OCI-LY7 (cell line): ENCODE measurements around the gene NCR1. TPM values are rescaled to one million over a fixed set of nuclear protein-coding genes. Genes with fewer than 3 reads are reported as not detected.

ENCODE experiments used
- BruUV-seq: library from RNA; stranded (reverse); fragments of 400-500 nt; replicated peaks from 2 replicates; lab custom pipeline; 2021; lab: Mats Ljungman, UMichigan
- CTCF ChIA-PET: fragments of 300-600 bp; sonication (Branson Sonifier 250); formaldehyde crosslinking; loops from one replicate; lab custom pipeline; 2022; ENCODE audit warnings: antibody characterized with exemption; ENCODE audit not compliant: unreplicated experiment; lab: Charles Lee
- POLR2A ChIA-PET: fragments of 300-600 bp; sonication (Branson Sonifier 250); formaldehyde crosslinking; loops from one replicate; lab custom pipeline; 2022; ENCODE audit warnings: antibody characterized with exemption; lab: Charles Lee
- DNase-seq: peaks from one replicate; pipeline ENCODE4 v3.0.0-alpha.2; 2015; ENCODE audit warnings: low spot score
- H2AFZ ChIP-seq: fragments of 200-600 bp; sonication (generic), shearing (Covaris generic); 2 replicates; pipeline ENCODE4 v1.6.1; 2014; ENCODE audit warnings: mild to moderate bottlenecking, antibody characterized with exemption, low read length, moderate library complexity
- H3K27ac ChIP-seq: fragments of 200-600 bp; sonication (generic); 2 replicates; pipeline ENCODE4 v1.5.1; 2014; ENCODE audit warnings: mixed run types, low read depth, mild to moderate bottlenecking, moderate library complexity, low read length, inconsistent platforms; ENCODE audit not compliant: poor library complexity, severe bottlenecking
- H3K36me3 ChIP-seq: fragments of 200-600 bp; sonication (generic); 2 replicates; pipeline ENCODE4 v1.6.1; 2014; ENCODE audit warnings: mild to moderate bottlenecking, antibody characterized with exemption, low read length, moderate library complexity, mixed read lengths; ENCODE audit not compliant: insufficient read depth
- H3K4me1 ChIP-seq: fragments of 200-600 bp; sonication (generic); 2 replicates; pipeline ENCODE4 v1.5.1; 2014; ENCODE audit warnings: mild to moderate bottlenecking, low read length; ENCODE audit not compliant: insufficient read depth, poor library complexity, severe bottlenecking
- H3K4me2 ChIP-seq: fragments of 200-600 bp; sonication (generic); 2 replicates; pipeline ENCODE4 v1.6.1; 2014; ENCODE audit warnings: mild to moderate bottlenecking, low read length
- H3K4me3 ChIP-seq: fragments of 200-600 bp; sonication (generic); 2 replicates; pipeline ENCODE4 v1.5.1; 2014; ENCODE audit warnings: mild to moderate bottlenecking, low read depth, low read length; ENCODE audit not compliant: poor library complexity, severe bottlenecking
- H3K79me2 ChIP-seq: fragments of 200-600 bp; sonication (generic); 2 replicates; pipeline ENCODE4 v1.6.1; 2016; ENCODE audit warnings: low read depth, mild to moderate bottlenecking, low read length, moderate library complexity, mixed read lengths; ENCODE audit not compliant: insufficient read depth
- H3K9me2 ChIP-seq: fragments of 200-600 bp; sonication (generic); 2 replicates; pipeline ENCODE4 v1.6.1; 2016; ENCODE audit warnings: mild to moderate bottlenecking, low read length, mixed read lengths; ENCODE audit not compliant: insufficient read depth
- H3K9me3 ChIP-seq: fragments of 200-600 bp; sonication (generic); 2 replicates; pipeline ENCODE4 v1.6.1; 2014; ENCODE audit warnings: mild to moderate bottlenecking, mixed run types, low read length, mixed read lengths
- H4K20me1 ChIP-seq: fragments of 200-600 bp; sonication (generic); 2 replicates; pipeline ENCODE4 v1.6.1; 2014; ENCODE audit warnings: mild to moderate bottlenecking, antibody characterized with exemption, low read length, moderate library complexity, mixed read lengths; ENCODE audit not compliant: insufficient read depth
- EZH2phosphoT487 ChIP-seq: fragments of 200-600 bp; sonication (generic); IDR thresholded peaks from 2 replicates; pipeline ENCODE4 v1.6.1; 2018; ENCODE audit warnings: low read depth, borderline replicate concordance, mild to moderate bottlenecking, mixed run types, antibody characterized with exemption, low read length, moderate library complexity, mixed read lengths
- intact Hi-C: fragments of 100-400 bp; cut with micrococcal nuclease; formaldehyde crosslinking; loops from one replicate; pipeline ENCODE4 v1.10.0; 2022; ENCODE audit not compliant: unreplicated experiment
- total RNA-seq, 2 experiments: library from RNA; depleted of rRNA in 1 of 2; stranded (reverse); fragments of >200 nt in 1 of 2; shearing (Covaris generic) in 1 of 2; gene quantifications; 2 replicates each; pipeline ENCODE4 v1.2.3, GENCODE V29; 2014 to 2022
- TF ChIP-seq, protein P1 (sequence below): fragments of 200-600 bp; sonication (generic); conservative IDR thresholded peaks from 2 replicates; pipeline ENCODE4 v1.5.1; 2014; ENCODE audit warnings: mild to moderate bottlenecking, antibody characterized with exemption, low read length, moderate library complexity, mixed read lengths

Gene NCR1
- total RNA-seq, 2 experiments from 2014 or later, result not detected

DNA sequence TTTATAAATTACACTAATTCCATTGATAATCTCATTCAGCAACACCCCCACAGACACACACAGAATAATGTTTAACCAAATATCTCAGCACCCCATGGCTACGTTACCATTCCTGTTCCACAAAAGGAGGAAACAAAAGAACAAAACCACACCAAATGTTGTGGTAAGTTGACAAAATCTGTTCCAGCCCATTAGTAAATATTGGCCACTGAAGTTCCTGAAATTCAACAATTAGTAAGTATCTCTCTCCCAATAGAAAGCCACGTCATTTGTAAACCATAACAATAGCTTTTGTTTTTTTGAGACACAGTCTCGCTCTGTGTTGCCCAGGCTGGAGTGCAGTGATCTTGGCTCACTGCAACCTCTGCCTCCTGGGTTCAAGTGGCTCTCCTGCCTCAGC lies 34.3 kb upstream of the NCR1 start:
- no peaks in the 10 kb centered on the region for H3K36me3 ChIP-seq
- CTCF ChIA-PET, result no interaction called here
- no peak overlapping the region for H3K4me2 ChIP-seq
- no peak overlapping the region for H3K27ac ChIP-seq
- peaks cover 12% of the 10 kb centered on the region for H3K4me1 ChIP-seq
- no peak overlapping the region for H3K4me3 ChIP-seq
- intact Hi-C loops, result no loop called here
- H3K9me2 ChIP-seq, result no peaks in the 10 kb centered on the region
- POLR2A ChIA-PET, result no interaction called here
- no peaks in the 10 kb centered on the region for H3K79me2 ChIP-seq
- no peaks in the 10 kb centered on the region for H3K9me3 ChIP-seq
- TF ChIP-seq, protein P1, sequence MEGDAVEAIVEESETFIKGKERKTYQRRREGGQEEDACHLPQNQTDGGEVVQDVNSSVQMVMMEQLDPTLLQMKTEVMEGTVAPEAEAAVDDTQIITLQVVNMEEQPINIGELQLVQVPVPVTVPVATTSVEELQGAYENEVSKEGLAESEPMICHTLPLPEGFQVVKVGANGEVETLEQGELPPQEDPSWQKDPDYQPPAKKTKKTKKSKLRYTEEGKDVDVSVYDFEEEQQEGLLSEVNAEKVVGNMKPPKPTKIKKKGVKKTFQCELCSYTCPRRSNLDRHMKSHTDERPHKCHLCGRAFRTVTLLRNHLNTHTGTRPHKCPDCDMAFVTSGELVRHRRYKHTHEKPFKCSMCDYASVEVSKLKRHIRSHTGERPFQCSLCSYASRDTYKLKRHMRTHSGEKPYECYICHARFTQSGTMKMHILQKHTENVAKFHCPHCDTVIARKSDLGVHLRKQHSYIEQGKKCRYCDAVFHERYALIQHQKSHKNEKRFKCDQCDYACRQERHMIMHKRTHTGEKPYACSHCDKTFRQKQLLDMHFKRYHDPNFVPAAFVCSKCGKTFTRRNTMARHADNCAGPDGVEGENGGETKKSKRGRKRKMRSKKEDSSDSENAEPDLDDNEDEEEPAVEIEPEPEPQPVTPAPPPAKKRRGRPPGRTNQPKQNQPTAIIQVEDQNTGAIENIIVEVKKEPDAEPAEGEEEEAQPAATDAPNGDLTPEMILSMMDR, result no peak
- TF ChIP-seq EZH2phosphoT487, result no peak
- no TSS peak for BruUV-seq
- H2AFZ ChIP-seq, result no peak overlapping the region
- DNase-seq, result no peak
- H4K20me1 ChIP-seq, result no peaks in the 10 kb centered on the region

DNA sequence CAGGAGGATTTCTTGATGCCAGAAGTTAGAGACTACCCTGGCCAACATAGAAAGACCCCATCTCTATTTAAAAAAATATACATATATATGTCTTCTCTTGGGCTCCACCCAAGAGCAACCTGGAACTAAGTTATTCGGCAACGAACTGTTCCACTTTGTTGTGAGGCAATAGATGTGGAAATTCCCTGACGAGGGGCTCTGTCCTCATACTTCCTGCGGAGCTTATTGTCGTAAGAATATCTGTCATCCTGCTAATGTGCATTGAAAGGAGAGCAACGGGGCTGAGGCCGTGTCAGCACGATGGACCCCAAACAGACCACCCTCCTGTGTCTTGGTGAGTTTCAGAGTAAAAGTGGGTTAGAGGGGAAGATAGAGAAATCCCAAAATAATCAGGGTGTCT lies 32.0 kb upstream of the NCR1 start, which contains the start of gene FCAR:
Gene FCAR, plus strand, starts transcription at position 246 of the 400 bp plus-strand sequence. Its CDS starts 55 bp downstream, at position 301.
- no peaks in the 10 kb centered on the region for H3K9me2 ChIP-seq
- no peak within 1 kb of the TSS for H2AFZ ChIP-seq
- H3K4me1 ChIP-seq, result peaks cover 7% of the 10 kb centered on the region
- intact Hi-C loops, result no loop called here
- no peaks in the 10 kb centered on the region for H3K79me2 ChIP-seq
- no peak within 1 kb of the TSS for H3K4me3 ChIP-seq
- TF ChIP-seq, protein P1, result no peak
- no peak for TF ChIP-seq EZH2phosphoT487
- POLR2A ChIA-PET, result no interaction called here
- H3K27ac ChIP-seq, result no peak within 1 kb of the TSS
- CTCF ChIA-PET, result no interaction called here
- no peaks in the 10 kb centered on the region for H4K20me1 ChIP-seq
- H3K9me3 ChIP-seq, result no peaks in the 10 kb centered on the region
- no TSS peak for BruUV-seq
- no peak within 1 kb of the TSS for H3K4me2 ChIP-seq
- no peaks in the 10 kb centered on the region for H3K36me3 ChIP-seq
- DNase-seq, result no peak

DNA sequence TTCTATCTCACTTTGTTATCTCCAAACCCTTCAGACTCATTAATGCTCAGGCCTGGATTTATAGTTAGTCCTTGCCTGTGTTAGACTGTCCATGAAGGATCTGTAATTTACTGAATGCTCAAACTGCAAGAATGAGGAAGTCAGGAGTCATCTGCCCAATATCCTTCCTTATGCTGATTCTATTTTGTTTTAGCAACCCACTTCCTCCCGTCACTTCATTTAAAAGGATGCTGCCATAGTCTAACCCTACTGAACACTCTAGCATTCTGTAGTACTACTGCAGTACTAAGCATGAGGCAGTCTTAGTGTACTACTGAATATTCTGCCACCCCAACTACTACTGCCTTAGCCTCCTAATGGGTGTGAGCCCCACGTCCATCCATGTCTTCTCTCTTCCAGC lies 30.4 kb upstream of the NCR1 start:
- TF ChIP-seq EZH2phosphoT487, result no peak
- TF ChIP-seq, protein P1, result no peak
- ChIA-PET CTCF (no interaction called here), POLR2A (no interaction called here)
- no peak overlapping the region for H3K4me2 ChIP-seq
- H4K20me1 ChIP-seq, result no peaks in the 10 kb centered on the region
- H3K4me1 ChIP-seq, result peaks cover 7% of the 10 kb centered on the region
- H2AFZ ChIP-seq, result no peak overlapping the region
- no peaks in the 10 kb centered on the region for H3K36me3 ChIP-seq
- peak; percentile 19 for DNase-seq
- H3K4me3 ChIP-seq, result no peak overlapping the region
- no peaks in the 10 kb centered on the region for H3K79me2 ChIP-seq
- intact Hi-C loops, result no loop called here
- BruUV-seq, result no TSS peak
- no peaks in the 10 kb centered on the region for H3K9me3 ChIP-seq
- H3K9me2 ChIP-seq, result no peaks in the 10 kb centered on the region
- H3K27ac ChIP-seq, result no peak overlapping the region
